ENCODE data around the gene NAPB. TPM values are rescaled to one million over a fixed set of nuclear protein-coding genes. Genes with fewer than 3 reads are reported as not detected.

Gene NAPB
- total RNA-seq, 2 experiments from 2014 or later, result 15.6 to 18.7 TPM

Other genes starting within 250 kb of the NAPB start
- 10 to 100 TPM; 34.8 to 35.5 TPM for gene NXT1, start 70.7 kb downstream of the NAPB start, total RNA-seq
- 10 to 100 TPM; 11.1 to 15.8 TPM for gene GZF1, start 59.3 kb downstream of the NAPB start, total RNA-seq
- not detected for gene CSTL1, start 18.2 kb upstream of the NAPB start, total RNA-seq
- not detected for gene CST11, start 31.4 kb upstream of the NAPB start, total RNA-seq
- gene CST8, start 69.6 kb upstream of the NAPB start, total RNA-seq, result not detected
- gene CST9L, start 147.0 kb upstream of the NAPB start, total RNA-seq, result not detected
- gene CST9, start 184.4 kb upstream of the NAPB start, total RNA-seq, result not detected
- gene CST3, start 216.5 kb upstream of the NAPB start, total RNA-seq, result under 1 TPM; 0.47 to 0.50 TPM